Measurements from ENCODE around the gene BAHCC1. TPM values are rescaled to one million over a fixed set of nuclear protein-coding genes. Genes with fewer than 3 reads are reported as not detected.

BAHCC1 gene
- total and polyA plus RNA-seq, 9 of the 15 experiments (the other 6 are each of a cell fraction or from before 2014, with no cell fraction given), result 0.14 to 26.9 (median 5.0) TPM

GRCh38 chr17:81393684-81394376 lies 1.4 kb upstream of the BAHCC1 start (continued):
- no peak for TF ChIP-seq POLR3G (IDR thresholded peaks at IDR 0.05; ENCODE audit: extremely low read depth, insufficient read length, insufficient replicate concordance)
- TF ChIP-seq MAZ (CRISPR knock-in tag; conservative IDR thresholded peaks at IDR 0.05 in 1 of 2, IDR thresholded peaks at IDR 0.05 in 1 of 2), result peak; percentile 69 to 83
- peak; percentile 57; the same call in 1 of the 2 replicates for TF ChIP-seq SMARCE1 (IDR thresholded peaks at IDR 0.05)
- TF ChIP-seq MTA2 (IDR thresholded peaks at IDR 0.05; ENCODE audit: low read depth), result peak; percentile 33; the same call in 1 of the 2 replicates
- TF ChIP-seq JUND (IDR thresholded peaks at IDR 0.05; ENCODE audit: borderline replicate concordance, low read depth, low read length), result peak; percentile 78
- peak; percentile 72; the same call in 1 of the 3 replicates for TF ChIP-seq JUND (tag; IDR thresholded peaks at IDR 0.05; ENCODE audit: borderline replicate concordance, low read depth, low read length)
- TF ChIP-seq SPI1 (IDR thresholded peaks at IDR 0.05; ENCODE audit: borderline replicate concordance, low read depth, low read length), result peak; percentile 89
- TF ChIP-seq ZNF282 (CRISPR knock-in tag; IDR thresholded peaks at IDR 0.05), result no peak
- TF ChIP-seq PATZ1 (CRISPR knock-in tag; IDR thresholded peaks at IDR 0.05; ENCODE audit: borderline replicate concordance), result no peak
- peak; percentile 86 for TF ChIP-seq NFYB (IDR thresholded peaks at IDR 0.05; ENCODE audit: extremely low read depth, insufficient read length)
- peak in 1 of 2 experiments; percentile 58; a peak in 2 of 4 replicates for TF ChIP-seq TEAD1 (CRISPR knock-in tag; IDR thresholded peaks at IDR 0.05)
- TF ChIP-seq FOXM1 (IDR thresholded peaks at IDR 0.05; ENCODE audit: low read depth), result peak; percentile 90
- TF ChIP-seq FOXM1 (CRISPR knock-in tag; IDR thresholded peaks at IDR 0.05; ENCODE audit: low read depth), result no peak
- peak; percentile 79 for TF ChIP-seq FIP1L1 (IDR thresholded peaks at IDR 0.05; ENCODE audit: low read depth, low read length, poor library complexity, severe bottlenecking)
- TF ChIP-seq SMARCA4 (IDR thresholded peaks at IDR 0.05), result peak; percentile 46; the same call in 1 of the 2 replicates
- TF ChIP-seq GATAD2B (IDR thresholded peaks at IDR 0.05; ENCODE audit: borderline replicate concordance), result peak; percentile 75; the same call in 1 of the 2 replicates
- peak; percentile 73 for TF ChIP-seq PML (IDR thresholded peaks at IDR 0.05; ENCODE audit: low read length)
- peak in 1 of 2 experiments; percentile 94; a peak in 2 of 4 replicates for TF ChIP-seq ZNF639 (CRISPR knock-in tag; conservative IDR thresholded peaks at IDR 0.05 in 1 of 2, IDR thresholded peaks at IDR 0.05 in 1 of 2)
- 0 out of 4 replicates have a peak, but pooled peaks have one; percentile 11 to 24 for TF ChIP-seq NRF1 (conservative IDR thresholded peaks at IDR 0.05 in 1 of 2, IDR thresholded peaks at IDR 0.05 in 1 of 2)
- peak; percentile 20; the same call in 1 of the 2 replicates for TF ChIP-seq CREB1 (IDR thresholded peaks at IDR 0.05)
- peak; percentile 63; the same call in 1 of the 2 replicates for TF ChIP-seq CREB1 (CRISPR knock-in tag; IDR thresholded peaks at IDR 0.05)
- no peak for TF ChIP-seq ZNF431 (CRISPR knock-in tag; IDR thresholded peaks at IDR 0.05)
- peak; percentile 98 for TF ChIP-seq SMARCA5 (IDR thresholded peaks at IDR 0.05)
- TF ChIP-seq BRD4 (IDR thresholded peaks at IDR 0.05), result peak; percentile 41; the same call in 1 of the 2 replicates
- no peak; the same call in 1 of the 2 replicates for TF ChIP-seq L3MBTL2 (IDR thresholded peaks at IDR 0.05)
- 0 out of 2 replicates have a peak, but pooled peaks have one; percentile 18 for TF ChIP-seq ETV1 (tag; conservative IDR thresholded peaks at IDR 0.05; ENCODE audit: low read depth)
- TF ChIP-seq ZNF766 (CRISPR knock-in tag; conservative IDR thresholded peaks at IDR 0.05), result peak; percentile 41; the same call in 1 of the 2 replicates
